ENCODE data around the gene BAIAP2.

- no peak for TF ChIP-seq CTCF (conservative IDR thresholded peaks at IDR 0.05)
- TF ChIP-seq ZFX (IDR thresholded peaks at IDR 0.05): no peak
Observed at GRCh38 chr17:81118308-81119221, 83.6 kb downstream of the BAIAP2 start.

Data from C4-2B (cell line).